ENCODE data around the gene WWC1.
"Not testable (repeated sequence)": the region's sequence is repeated elsewhere in the genome, so short reads cannot be mapped to it uniquely, and the experiment has no call there.

WWC1 gene

DNA sequence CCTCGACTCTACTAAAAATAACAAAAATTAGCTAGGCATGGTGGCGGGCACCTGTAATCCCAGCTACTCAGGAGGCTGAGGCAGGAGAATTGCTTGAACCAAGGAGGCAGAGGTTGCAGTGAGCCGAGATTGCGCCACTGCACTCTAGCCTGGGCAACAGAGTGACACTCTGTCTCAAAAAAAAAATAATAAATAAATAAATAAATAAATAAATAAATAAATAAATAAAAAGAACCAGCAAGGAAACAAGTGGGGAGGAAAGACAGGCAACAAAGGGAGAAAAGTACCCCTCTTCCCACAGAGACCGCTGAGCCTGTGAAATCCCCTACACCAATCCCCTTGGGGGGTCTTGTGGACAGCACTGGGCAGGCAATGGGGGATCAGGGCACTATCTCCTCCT is 4.6 kb upstream of the WWC1 start:
- DNase-seq: not testable (repeated sequence)

DNA sequence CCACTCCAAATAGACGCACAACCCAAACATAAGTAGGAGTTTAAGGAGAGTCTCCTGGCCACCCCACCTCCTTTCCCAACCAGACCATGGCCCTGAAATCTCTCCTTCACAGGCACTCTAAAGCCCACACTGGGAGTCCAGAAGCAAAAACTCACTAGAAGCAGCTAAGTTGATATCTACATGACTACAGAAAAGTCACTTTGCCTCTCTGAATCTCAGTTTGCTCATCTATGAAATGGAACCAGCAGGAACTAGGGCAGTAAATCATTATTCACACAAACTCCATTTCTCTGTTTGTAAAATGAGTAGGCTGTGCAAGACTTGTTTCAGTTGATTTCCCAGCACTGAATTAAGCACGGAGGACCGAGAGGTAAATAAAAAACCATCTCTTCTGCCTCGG is 4.1 kb upstream of the WWC1 start:
- no peak for DNase-seq

DNA sequence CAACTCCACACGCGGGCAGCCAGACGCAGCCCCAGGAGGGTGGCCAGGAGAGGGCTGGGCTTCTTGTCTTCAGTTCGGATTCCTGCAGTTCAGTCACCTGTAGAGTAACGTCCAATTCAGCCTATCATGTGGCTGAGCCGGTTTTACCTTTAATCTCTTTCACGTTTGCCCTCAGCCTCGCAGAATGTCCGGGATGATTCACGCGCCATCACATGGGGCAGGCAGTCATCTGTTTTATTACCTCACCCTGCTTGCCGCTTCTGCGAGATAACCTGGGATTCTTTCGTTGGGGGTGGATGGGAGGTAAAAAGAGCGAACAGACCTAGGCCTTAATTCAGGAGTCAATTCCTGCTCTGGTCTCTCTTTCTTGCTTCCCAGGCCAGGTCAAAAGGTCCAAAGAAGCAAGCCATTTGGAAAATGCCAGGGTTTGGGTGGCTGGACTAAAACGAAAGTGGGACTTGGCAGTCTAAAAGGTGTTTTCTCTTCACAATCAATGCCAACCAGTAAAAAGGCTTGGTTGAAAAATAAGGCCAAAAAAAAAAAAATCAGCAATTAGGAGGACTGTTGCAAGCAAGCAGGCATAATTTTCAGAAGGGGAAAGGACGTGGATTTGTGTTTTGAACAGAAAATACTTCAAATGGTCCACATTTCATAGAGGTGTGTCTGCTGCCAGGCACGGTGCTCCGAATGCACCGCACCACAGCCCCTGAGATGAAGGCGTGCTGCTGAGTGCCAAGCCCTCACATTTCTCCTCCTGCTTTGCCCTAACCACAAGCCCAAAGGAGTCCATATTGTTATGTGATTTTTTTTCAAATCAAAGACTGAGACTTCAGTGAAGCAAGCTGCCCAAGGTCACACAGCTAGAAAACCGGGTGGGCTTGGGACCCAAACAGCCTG is 2.8 kb upstream of the WWC1 start:
- DNase-seq: no peak

DNA sequence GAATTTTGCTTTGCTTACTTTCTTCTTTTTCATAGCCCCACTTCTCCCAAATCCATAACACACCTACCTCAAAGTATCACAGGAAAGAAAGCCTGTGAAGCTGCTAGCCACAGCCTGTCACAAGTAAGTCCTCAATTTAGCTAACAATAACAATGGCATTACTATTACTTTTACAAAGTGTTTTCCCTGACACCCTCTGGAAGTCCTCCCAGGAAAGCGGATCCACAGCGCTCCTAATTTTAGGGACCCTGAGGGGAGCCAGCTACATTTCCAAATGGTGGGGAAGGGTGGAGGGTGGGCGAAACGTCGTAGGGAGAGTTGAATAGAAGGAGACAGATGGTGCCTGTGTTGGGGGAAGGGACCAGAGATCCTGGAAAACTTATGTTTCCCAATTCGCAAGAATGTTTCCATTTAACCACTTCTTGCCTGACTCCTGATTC is 523 bp upstream of the WWC1 start:
- DNase-seq: no peak

DNA sequence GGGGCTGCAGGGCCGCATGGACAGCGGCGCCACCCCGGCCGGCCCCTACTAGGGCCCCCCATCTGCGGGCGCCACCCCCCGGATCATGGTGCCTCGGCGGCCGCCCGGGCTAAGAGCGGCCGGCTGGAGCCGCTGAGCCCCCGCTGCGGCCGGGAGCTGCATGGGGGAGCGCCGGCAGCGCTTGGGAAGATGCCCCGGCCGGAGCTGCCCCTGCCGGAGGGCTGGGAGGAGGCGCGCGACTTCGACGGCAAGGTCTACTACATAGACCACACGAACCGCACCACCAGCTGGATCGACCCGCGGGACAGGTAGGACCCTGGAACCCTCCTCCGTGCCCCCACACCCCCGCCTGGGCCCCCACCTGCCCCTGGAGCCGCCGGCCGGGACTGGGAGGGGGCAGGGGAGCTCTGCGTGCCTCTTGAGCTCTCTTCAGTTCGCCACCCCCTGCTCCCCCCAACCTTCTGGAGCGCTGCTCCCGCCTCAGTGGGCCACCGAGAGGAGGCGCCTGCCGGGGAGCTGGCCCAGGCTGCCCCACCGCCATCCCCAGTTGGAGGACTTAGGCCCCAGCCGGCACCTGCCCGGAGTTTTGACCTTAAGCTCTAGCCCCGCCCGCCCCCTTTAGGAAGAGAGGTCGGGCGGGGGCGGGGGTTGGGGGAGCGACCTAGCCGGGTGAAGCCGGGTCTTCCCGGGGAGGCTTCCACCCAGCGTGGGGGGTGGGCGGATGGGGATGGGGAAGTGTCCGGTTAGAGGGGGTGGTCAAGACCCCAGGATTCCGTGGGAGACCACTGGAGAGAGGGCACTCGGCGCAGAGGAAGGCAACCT is 730 bp downstream of the WWC1 start:
- no peak for DNase-seq

DNA sequence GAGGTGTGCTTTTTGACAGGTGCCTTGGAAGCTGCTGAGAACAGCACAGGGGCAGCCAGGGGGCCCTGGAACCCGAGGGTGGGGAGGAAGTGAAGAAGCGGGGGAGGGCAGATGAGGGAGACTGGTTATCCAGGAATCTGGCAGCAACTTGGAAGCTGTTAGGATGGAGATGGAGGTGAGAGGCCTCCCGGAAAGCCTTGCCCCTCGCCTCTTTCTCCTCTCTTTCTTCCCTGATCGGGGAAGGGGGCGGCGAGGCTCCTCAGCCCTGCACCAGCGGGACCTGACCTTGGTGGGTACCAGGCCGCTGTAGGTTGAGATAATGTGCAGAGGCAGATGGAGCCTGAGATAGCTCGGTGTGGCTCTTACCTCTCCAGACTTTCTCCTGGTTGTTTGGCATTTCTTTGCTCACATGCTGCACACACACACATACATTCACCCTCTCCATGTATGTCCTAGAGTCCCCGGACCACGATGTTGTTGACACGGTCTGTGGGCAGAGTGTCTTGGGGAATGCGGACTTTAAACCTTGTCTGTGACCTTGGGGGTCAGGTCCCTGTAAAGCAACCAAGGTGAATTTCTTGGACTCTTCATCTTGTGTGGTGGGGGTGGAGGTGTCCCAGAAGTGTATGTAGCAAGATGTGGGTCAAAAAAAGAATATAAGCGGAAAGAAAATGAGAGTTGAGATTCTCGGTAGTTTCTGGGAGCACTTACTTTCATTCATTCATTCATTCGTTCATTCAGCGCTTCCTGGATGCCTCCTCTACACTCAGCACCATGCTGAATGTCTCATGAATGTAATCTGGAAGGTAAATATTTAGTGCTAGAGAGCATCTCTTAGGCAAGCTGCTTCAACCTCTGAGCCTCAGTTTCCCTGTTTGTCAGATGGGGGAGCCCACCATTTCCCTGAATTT is 1.6 kb downstream of the WWC1 start:
- no peak for DNase-seq

DNA sequence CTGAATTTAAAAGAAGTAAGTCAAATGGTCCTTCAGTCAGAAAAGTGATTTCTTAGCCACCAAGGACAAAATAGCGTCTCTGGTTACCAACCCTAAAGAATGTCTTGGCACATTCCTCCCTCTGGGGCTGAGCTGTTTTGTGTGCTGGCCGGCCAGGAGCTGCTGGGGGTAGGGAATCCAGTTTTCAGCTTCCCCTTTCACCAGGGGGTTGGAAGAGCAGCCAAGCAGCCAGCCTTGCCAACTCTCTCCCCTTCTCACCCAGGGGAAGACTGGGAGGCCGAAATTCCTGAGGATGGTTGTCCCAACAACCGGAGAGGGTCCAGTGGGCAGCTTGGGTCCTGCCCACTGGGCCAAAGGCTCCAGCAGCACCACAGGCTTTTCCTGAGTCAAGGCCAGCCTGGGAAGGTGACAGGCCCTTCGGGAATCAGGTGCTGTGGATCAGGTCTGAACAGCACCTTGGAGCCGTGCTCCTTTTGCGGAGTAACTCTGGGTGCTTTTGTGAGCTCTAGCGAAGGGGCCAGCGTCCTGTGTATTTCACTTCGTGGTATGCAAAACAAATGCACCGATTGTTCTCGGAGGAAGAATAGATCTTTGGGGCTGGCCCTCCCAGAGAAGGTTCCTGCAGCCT is 4.2 kb downstream of the WWC1 start:
- no peak for DNase-seq

DNA sequence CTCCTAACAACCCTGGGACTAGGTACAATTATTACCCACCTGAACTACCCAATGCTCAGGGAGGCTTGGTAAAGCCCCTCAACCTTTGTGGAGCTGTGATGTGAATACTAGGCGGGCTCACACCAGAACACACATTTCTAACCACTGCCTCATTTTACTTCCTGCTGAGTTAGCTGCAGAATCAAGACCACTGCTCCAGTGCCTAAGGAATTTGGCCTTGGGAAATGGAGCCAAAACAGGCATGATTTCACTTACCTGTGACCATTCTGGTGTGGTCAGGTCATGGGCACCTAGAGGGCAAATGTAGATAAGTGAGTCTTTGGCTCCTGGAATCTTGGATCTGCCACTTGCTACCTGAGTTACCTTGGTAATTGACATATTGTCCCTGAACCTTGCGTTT is 5.2 kb downstream of the WWC1 start:
- DNase-seq: no peak

DNA sequence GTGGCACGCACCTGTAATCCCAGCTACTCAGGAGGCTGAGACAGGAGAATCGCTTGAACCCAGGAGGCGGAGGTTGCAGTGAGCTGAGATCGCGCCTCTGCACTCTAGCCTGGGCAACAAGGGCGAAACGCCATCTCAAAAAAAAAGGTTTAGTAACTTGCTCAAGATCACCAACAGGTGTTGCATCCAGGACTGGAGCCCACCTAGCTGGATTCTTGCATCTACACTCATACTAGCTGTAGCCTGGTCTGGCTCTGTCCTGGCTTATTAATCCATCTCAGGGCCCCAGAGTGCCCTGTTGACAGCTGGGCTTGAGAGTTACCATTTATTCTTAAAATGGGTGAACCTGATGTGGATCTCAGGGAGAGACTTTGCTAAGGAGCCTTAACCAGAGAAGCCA is 7.5 kb downstream of the WWC1 start:
- DNase-seq: no peak

DNA sequence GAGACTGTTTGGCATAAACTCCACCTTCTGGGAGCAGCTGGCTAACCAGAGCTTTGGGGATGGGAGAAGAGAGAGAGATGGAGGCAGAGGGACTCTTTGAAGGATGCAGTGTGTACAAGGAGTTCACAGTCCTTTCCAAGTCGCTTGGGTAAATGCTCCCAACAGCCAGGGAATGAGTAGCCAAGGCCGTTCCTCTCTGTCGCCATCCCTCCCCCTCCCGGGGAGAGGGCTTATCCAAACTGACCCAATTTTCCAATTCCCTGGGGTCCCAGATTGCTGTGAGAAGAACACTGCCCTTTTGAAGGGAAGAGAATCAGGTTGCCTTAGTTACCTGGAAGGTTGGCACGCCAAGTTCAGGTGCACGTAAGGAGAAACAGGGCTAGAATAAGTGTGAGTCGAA is 7.9 kb downstream of the WWC1 start:
- DNase-seq: no peak

DNA sequence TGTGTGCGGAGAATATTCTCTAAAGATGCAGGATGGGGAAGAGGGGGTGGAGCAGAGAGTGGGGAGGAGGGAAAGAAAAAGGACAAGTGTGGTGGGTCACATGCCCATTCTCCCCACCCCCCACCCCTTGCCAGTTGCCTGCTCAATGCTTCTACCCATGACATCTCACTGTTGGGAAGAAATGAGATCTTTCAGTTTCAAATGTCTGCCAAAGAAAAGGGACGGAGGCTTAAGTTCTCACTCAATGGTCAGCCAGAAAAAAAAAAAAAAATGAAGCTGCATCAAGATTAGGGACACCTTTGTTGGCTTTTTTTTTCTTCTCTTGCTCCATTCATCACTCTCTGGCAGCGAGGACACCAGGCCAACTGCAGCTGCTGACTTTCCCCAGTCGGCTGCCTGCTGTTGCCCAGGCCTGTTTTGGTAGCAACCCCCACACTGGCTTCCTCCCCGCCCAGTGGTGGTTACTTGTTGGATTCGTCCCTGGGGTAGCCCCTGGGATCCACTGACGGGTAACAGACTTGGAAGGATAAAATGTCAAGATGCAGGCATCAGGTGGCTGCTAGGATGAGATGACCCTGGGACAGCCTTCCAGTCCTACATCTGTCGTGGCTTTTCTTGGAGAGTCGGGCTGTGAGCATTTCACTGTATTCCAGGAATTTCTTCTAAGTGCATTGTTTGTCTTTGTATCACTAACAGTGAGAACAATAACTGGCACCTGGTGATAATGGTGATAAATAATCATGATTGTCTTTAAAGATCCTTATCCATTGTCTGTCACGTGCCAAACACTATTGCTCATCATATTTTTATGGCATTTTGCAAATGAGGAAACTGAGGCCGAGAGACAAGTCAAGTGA is 9.1 kb downstream of the WWC1 start:
- no peak for DNase-seq

DNA sequence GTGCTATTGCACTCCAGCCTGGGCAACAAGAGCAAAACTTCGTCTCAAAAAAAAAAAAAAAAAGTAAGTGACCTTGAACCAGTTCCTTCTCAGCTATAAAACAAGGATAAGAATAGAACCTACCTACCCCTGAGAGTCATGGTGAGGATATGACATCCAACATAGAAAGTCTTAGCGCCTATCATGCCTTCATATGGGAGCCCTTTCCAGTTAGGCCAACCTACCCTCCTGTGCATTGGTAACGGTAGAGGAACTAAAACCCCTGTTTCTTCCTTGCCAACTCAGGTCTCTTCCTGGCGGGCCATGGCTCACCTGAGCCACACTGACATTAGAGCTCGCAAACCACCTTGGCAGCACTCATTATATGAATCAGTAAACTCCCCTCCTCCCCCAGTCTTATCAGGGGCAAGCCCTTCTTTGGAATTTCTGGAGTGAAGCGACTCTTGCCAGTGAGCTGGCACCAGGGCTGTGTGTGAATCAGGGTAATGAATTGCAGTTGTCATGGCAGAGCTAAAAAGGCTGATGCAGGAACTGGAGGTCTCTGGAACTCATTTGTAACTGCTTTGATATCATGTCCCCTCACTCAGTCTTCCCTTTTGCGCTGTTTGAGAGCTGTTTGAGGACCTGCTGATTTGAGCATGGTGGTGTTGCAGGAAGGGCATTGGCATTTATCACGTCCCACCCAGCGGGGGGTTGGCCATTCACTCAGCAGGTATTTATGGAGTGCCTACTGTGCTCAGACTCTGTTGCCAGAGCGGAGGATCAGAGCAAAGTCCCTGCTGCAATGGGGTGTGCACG is 10.3 kb downstream of the WWC1 start:
- DNase-seq: no peak

DNA sequence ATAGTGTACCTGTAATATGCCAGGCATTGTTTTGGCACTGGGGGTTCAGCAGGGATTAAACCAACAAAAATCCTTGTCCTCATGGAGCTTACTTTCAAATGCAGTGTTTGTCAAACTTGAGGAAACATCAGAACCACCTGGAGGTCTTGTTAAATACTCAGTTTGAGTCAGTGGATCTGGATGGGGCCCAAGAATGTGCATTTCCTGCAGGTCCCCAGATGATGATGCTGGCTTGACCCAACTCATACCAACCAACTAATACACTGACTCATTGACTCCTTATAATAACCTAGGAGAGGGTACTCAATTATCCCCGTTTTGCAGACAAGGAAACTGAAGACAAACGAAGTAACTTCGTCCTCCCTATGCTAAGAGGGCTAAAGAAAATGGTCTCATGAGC is 11.3 kb downstream of the WWC1 start:
- no peak for DNase-seq

DNA sequence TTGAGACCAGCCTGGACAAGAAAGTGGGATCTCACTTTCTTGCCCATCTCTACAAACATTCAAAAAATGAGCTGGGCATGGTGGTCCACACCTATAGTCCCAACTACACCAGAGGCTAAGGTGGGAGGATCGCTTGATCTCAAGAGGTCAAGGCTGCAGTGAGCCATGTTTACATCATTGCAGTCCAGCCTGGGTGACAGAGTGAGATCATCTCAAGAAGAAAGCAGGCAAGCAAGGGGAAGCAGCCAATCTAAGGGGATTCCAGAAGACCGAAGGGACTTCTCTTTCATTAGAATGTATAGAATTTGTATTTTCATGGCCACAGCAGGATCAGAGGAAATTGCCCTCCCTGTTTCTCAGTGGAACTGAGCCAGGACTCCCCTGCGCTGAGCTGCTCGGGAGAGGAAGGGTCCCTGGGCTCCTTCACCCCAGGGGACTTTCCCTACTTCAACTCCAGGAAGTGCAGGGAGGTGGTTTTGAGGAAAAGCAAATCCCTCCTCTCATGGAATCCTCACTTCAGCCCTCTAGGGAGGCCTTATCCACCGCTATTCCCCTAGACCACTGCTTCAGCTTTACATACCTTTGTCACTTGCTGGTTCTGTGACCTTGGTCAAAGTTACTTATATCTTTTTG is 12.1 kb downstream of the WWC1 start:
- DNase-seq: no peak

DNA sequence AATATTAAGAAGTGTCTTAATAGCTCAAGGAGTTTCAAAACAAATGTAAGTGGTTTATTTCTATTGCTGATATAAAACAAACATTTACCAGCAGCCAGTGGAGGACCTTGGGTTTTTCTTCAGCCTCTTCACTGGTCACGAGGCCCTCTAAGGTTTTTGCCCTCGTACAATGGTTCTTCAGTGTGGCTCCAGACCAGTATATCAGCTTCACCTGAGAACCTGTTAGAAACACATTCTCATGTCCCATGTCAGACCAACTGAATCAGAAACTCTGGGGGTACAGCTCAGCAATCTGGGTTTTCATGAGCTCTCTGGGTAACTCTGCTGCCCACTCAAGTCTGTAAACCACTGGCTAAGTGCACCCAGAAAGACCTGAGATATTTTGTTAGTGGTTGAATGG is 12.9 kb downstream of the WWC1 start:
- no peak for DNase-seq

DNA sequence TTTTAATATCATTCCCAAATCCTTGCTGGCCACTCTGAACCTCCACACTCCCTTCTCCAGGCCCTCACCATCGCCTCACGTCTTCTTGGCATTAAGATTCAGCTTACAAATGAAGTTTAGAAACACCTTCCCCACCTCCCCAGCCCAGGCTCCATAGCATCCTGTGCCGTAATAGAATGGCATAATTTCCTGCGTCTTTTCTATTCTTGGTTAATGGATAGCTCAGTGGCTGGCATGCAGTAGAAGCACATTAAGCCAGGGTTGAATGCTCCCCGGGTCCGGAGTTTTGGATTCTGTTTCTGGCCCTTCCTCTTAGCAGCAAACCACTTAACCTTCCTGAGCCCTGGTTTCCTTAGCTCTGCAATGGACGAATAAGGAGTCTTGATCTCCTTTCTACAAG is 13.8 kb downstream of the WWC1 start:
- no peak for DNase-seq

DNA sequence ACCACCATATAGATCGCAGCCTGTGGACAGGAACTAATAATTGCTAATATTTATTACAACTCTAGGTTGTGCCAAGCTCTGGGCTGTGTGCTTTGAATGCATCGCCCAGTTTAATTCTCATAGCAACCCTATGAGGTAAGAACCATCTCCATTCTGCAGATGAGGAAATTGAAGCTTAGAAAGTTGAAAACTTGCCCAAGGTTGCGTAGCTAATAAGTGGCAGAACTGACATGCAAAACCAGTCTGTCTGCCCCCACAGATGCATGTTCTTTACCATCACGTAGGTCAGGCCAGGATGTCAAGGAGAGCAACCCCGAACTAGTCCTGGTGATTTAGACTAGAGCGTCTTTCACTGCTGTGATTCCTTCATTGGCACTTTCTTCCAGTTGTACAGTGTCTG is 15.6 kb downstream of the WWC1 start:
- no peak for DNase-seq

DNA sequence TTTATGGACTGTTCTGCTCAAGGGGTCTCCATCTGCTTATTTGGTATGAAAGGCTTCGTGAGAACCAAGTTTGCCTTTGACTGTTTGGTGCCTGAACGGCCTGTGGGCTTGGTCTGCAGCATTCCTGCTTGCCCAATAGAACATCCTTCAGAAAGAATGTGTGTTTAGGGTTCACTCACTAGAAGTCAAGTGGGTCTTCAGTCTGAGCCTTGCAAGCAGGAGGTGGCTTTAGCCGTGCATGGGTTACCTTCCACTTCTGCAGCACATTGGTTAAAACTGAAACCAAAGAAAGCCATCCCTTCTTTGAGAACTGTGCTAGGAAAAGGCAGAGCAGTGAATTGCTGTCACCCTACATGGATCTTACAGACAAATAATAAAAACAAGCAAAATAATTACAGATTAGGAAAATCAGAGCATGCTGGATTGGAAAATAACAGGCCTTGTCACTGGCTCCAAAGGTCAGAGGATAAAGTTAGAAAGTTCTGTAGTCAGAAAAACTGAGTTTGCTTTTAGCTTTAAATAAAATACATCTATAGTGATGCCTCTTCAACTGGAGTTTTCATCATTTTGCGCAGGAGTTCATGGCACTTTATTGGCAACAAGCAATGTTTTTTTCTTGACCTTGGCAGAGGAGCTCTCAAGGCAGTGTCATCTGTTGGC is 16.6 kb downstream of the WWC1 start:
- no peak for DNase-seq

DNA sequence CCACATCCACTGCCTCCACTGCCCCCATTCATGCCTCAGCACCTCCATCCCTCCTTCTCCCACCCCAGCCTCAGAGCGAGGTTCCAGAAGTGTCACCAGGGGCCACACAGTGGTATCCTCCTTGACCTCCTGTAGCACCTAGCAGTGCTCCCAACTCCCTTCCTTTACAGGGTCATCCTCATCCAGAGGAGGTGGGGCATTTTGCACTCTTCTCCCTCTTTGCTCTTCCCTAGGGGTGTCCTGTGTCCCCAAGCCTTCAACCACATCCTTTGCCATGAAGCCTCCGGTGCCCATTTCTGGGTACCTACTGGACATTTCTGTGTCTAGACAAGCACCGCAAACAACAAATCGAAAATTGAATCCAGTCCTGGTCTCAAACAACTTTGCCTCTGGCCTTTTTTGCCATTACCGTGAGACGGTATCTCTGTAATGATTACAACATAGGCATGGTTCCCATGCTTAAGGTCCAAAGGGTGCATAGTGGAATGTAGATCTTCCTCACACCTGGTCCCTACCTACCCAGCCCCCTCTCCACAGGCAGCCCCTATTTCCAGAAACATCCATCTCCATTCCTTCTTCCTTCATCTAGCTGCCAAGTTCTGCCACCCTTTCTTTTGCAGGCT is 17.6 kb downstream of the WWC1 start:
- no peak for DNase-seq

Data from NCI-H510A (cell line).